GM12878 (cell line): Measurements from ENCODE around the gene TMEM181. TPM values are rescaled to one million over a fixed set of nuclear protein-coding genes. Genes with fewer than 3 reads are reported as not detected.

ENCODE experiments used
- BMI1 ChIP-seq: fragments of 450-650 bp; IDR thresholded peaks from 2 replicates; pipeline ENCODE4 v1.6.1; 2016; ENCODE audit warnings: mild to moderate bottlenecking, moderate library complexity, borderline replicate concordance
- CREM ChIP-seq: IDR thresholded peaks from 2 replicates; pipeline ENCODE4 v1.6.1; 2014; ENCODE audit warnings: antibody characterized with exemption, low read depth
- EGR1 ChIP-seq, 2 experiments: IDR thresholded peaks; 1 replicate in 1 of 2; 2 replicates in 1 of 2; pipeline ENCODE4 v1.6.1; 2011 to 2012; ENCODE audit warnings: low read depth in 2 of 2, low read length in 2 of 2, borderline replicate concordance in 1 of 2, mild to moderate bottlenecking in 1 of 2, moderate library complexity in 1 of 2
- ESRRA ChIP-seq: IDR thresholded peaks from 2 replicates; pipeline ENCODE4 v1.6.1; 2012; ENCODE audit warnings: mild to moderate bottlenecking, low read length, improper control_type of control experiment
- FOXK2 ChIP-seq: fragments of 450-650 bp; IDR thresholded peaks from 2 replicates; pipeline ENCODE4 v1.6.1; 2017; ENCODE audit warnings: mild to moderate bottlenecking, moderate library complexity
- GABPA ChIP-seq: IDR thresholded peaks from 2 replicates; pipeline ENCODE4 v1.6.1; 2014; ENCODE audit warnings: antibody characterized with exemption, low read depth, mild to moderate bottlenecking, inconsistent platforms
- GATAD2B ChIP-seq: fragments of 450-650 bp; conservative IDR thresholded peaks from 2 replicates; pipeline ENCODE4 v1.6.1; 2017; ENCODE audit warnings: low read depth, mild to moderate bottlenecking, moderate library complexity
- IKZF1 ChIP-seq: fragments of 450-650 bp; conservative IDR thresholded peaks from 2 replicates; pipeline ENCODE4 v1.6.1; 2017; ENCODE audit warnings: antibody characterized with exemption, mild to moderate bottlenecking
- JUND ChIP-seq: IDR thresholded peaks from 2 replicates; pipeline ENCODE4 v1.6.1; 2012; ENCODE audit warnings: low read depth, mild to moderate bottlenecking, low read length, improper control_type of control experiment, moderate library complexity
- LARP7 ChIP-seq: fragments of 450-650 bp; IDR thresholded peaks from 2 replicates; pipeline ENCODE4 v1.6.1; 2017; ENCODE audit warnings: mild to moderate bottlenecking
- MEF2A ChIP-seq: IDR thresholded peaks from 2 replicates; pipeline ENCODE4 v1.6.1; 2011; ENCODE audit warnings: low read depth, mild to moderate bottlenecking, low read length, moderate library complexity; ENCODE audit not compliant: insufficient read depth
- MYB ChIP-seq: fragments of 150-350 bp; IDR thresholded peaks from 2 replicates; pipeline ENCODE4 v1.6.1; 2014; ENCODE audit warnings: mild to moderate bottlenecking, low read depth, low read length, borderline replicate concordance
- PAX5 ChIP-seq: IDR thresholded peaks from 2 replicates; pipeline ENCODE4 v1.6.1; 2011; ENCODE audit warnings: low read depth, low read length, borderline replicate concordance
- POLR2AphosphoS5 ChIP-seq: IDR thresholded peaks from 2 replicates; pipeline ENCODE4 v1.6.1; 2011; ENCODE audit warnings: mild to moderate bottlenecking, low read length, inconsistent platforms
- POU2F2 ChIP-seq: IDR thresholded peaks from 3 replicates; pipeline ENCODE4 v1.6.1; 2011; ENCODE audit warnings: low read depth, mild to moderate bottlenecking, low read length, borderline replicate concordance
- SIN3A ChIP-seq: IDR thresholded peaks from 2 replicates; pipeline ENCODE4 v1.6.1; 2012; ENCODE audit warnings: low read depth, low read length, improper control_type of control experiment
- SMARCA5 ChIP-seq: fragments of 450-650 bp; IDR thresholded peaks from 2 replicates; pipeline ENCODE4 v1.6.1; 2017; ENCODE audit warnings: mild to moderate bottlenecking
- SREBF2 ChIP-seq: IDR thresholded peaks from 2 replicates; pipeline ENCODE4 v1.6.1; 2012; ENCODE audit warnings: mild to moderate bottlenecking, low read length
- TCF12 ChIP-seq: IDR thresholded peaks from 2 replicates; pipeline ENCODE4 v1.6.1; 2011; ENCODE audit warnings: low read depth, mild to moderate bottlenecking, low read length
- TCF7 ChIP-seq: IDR thresholded peaks from 2 replicates; pipeline ENCODE4 v1.6.1; 2014; ENCODE audit warnings: antibody characterized with exemption, borderline replicate concordance
- ZNF207 ChIP-seq: fragments of 450-650 bp; IDR thresholded peaks from 2 replicates; pipeline ENCODE4 v1.6.1; 2014; ENCODE audit warnings: antibody characterized with exemption, mild to moderate bottlenecking, borderline replicate concordance
- ZNF217 ChIP-seq: fragments of 450-650 bp; IDR thresholded peaks from 2 replicates; pipeline ENCODE4 v1.6.1; 2017; ENCODE audit warnings: antibody characterized with exemption, mild to moderate bottlenecking
- polyA plus RNA-seq, 11 experiments: library from polyadenylated mRNA; depleted of rRNA in 4 of 11; unstranded in 6 of 11; stranded (reverse) in 5 of 11; fragments of >200 nt; fragmentation: Nextera tagmentation in 4 of 11; fragmentation: Illumina TruSeq in 1 of 11; extraction: Ambion mirVana in 4 of 11; extraction: Trizol in 1 of 11; gene quantifications; 1 replicate in 1 of 11; 2 replicates in 10 of 11; pipeline versions ENCODE4 v1.2.1 to v1.2.3, GENCODE V29; 2011 to 2016; ENCODE audit warnings: inconsistent platforms in 2 of 11, missing spikeins in 2 of 11, low read depth in 1 of 11
- total RNA-seq, 4 experiments: library from RNA; depleted of rRNA in 3 of 4; stranded (reverse); fragments of >200 nt in 3 of 4; fragmentation: Illumina TruSeq in 1 of 4; extraction: Trizol in 1 of 4; gene quantifications; 2 replicates each; pipeline versions ENCODE4 v1.2.1 to v1.2.3, GENCODE V29; 2013 to 2021
- TF ChIP-seq, protein P1 (sequence below): fragments of 150-350 bp; IDR thresholded peaks from 2 replicates; pipeline ENCODE4 v1.6.1; 2016; ENCODE audit warnings: low read depth, low read length
- TF ChIP-seq, protein P2 (sequence below): fragments of 450-650 bp; IDR thresholded peaks from 2 replicates; pipeline ENCODE4 v1.6.1; 2018; ENCODE audit warnings: borderline replicate concordance, mild to moderate bottlenecking; ENCODE audit not compliant: partially characterized antibody
- TF ChIP-seq, protein P3 (sequence below): IDR thresholded peaks from 2 replicates; pipeline ENCODE4 v1.6.1; 2011; ENCODE audit warnings: low read depth, mild to moderate bottlenecking, low read length, moderate library complexity, borderline replicate concordance; ENCODE audit errors: extremely low read depth

The TMEM181 gene
- total and polyA plus RNA-seq, 10 of the 15 experiments (the other 5 are each of a cell fraction or from before 2014, with no cell fraction given): 1.5 to 7.9 (median 5.2) TPM

DNA sequence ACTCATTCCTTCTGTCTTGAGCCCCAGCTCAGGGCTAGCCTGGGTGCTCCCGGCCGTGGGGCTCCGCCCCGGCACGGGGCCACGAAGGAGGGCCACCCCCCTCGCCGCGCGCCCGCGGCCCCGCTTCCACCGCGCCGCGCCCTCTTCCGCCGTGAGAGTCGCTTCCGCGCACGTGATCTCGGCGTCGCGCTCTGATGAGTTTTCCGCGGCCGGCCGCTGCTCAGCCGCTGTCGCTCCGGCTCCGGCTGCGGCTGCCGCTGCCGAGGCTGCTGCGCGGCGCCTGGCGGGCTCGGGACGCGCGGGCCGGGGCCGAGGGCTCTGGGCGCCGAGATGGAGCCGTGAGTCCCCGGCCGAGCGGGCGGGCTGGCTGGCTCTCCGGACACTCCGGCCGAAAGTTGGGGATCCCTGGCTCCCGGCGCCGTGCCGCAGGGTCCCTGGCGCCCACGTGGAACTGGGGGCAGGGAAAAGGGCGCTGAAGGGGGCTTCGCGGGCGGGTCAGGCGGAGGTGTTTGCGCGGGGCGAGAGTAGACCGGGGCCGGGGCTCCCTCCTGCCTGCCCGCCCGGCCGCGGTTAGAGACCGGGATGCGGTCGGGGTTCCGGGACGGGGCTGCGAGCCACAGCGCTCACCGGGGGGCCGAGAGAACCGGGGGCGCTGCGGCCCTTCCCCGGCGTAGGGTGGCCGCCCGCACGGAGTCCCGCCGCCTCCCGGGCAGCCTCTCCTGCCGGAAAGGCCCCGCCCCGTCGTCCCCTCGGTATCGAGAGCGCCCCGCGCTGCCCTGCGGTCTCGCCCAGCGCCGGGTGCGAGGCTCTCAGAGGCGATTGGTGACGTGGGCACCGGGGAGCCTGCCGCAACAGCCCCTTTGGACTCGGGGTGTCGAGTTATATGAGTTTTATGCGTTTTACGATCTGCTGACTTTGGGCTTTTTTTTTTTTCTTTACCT lies at the start of gene TMEM181 (continued):
- TF ChIP-seq, protein P1, sequence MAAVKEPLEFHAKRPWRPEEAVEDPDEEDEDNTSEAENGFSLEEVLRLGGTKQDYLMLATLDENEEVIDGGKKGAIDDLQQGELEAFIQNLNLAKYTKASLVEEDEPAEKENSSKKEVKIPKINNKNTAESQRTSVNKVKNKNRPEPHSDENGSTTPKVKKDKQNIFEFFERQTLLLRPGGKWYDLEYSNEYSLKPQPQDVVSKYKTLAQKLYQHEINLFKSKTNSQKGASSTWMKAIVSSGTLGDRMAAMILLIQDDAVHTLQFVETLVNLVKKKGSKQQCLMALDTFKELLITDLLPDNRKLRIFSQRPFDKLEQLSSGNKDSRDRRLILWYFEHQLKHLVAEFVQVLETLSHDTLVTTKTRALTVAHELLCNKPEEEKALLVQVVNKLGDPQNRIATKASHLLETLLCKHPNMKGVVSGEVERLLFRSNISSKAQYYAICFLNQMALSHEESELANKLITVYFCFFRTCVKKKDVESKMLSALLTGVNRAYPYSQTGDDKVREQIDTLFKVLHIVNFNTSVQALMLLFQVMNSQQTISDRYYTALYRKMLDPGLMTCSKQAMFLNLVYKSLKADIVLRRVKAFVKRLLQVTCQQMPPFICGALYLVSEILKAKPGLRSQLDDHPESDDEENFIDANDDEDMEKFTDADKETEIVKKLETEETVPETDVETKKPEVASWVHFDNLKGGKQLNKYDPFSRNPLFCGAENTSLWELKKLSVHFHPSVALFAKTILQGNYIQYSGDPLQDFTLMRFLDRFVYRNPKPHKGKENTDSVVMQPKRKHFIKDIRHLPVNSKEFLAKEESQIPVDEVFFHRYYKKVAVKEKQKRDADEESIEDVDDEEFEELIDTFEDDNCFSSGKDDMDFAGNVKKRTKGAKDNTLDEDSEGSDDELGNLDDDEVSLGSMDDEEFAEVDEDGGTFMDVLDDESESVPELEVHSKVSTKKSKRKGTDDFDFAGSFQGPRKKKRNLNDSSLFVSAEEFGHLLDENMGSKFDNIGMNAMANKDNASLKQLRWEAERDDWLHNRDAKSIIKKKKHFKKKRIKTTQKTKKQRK: no peak
- peak; percentile 91; the same call in 1 of the 2 replicates for TF ChIP-seq GATAD2B
- peak; percentile 80; the same call in 1 of the 2 replicates for TF ChIP-seq SIN3A
- TF ChIP-seq SMARCA5: peak; percentile 83
- TF ChIP-seq TCF7: no peak
- peak; percentile 66; the same call in 1 of the 2 replicates for TF ChIP-seq POLR2AphosphoS5
- no peak for TF ChIP-seq ESRRA
- TF ChIP-seq ZNF207: peak; percentile 81; the same call in 1 of the 2 replicates
- TF ChIP-seq, protein P2, sequence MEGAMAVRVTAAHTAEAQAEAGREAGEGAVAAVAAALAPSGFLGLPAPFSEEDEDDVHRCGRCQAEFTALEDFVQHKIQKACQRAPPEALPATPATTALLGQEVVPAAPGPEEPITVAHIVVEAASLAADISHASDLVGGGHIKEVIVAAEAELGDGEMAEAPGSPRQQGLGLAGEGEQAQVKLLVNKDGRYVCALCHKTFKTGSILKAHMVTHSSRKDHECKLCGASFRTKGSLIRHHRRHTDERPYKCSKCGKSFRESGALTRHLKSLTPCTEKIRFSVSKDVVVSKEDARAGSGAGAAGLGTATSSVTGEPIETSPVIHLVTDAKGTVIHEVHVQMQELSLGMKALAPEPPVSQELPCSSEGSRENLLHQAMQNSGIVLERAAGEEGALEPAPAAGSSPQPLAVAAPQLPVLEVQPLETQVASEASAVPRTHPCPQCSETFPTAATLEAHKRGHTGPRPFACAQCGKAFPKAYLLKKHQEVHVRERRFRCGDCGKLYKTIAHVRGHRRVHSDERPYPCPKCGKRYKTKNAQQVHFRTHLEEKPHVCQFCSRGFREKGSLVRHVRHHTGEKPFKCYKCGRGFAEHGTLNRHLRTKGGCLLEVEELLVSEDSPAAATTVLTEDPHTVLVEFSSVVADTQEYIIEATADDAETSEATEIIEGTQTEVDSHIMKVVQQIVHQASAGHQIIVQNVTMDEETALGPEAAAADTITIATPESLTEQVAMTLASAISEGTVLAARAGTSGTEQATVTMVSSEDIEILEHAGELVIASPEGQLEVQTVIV: no peak
- TF ChIP-seq PAX5: peak; percentile 99
- no peak for TF ChIP-seq POU2F2
- TF ChIP-seq SREBF2: no peak
- TF ChIP-seq LARP7: peak; percentile 87
- no peak for TF ChIP-seq JUND
- TF ChIP-seq ZNF217: peak; percentile 64; the same call in 1 of the 2 replicates
- TF ChIP-seq IKZF1: peak; percentile 91
- TF ChIP-seq, protein P3, sequence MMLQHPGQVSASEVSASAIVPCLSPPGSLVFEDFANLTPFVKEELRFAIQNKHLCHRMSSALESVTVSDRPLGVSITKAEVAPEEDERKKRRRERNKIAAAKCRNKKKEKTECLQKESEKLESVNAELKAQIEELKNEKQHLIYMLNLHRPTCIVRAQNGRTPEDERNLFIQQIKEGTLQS: peak; percentile 96
- no peak for TF ChIP-seq BMI1
- no peak for TF ChIP-seq TCF12
- TF ChIP-seq FOXK2: no peak
- 0 out of 2 replicates have a peak, but pooled peaks have one; percentile 14 for TF ChIP-seq MEF2A
- peak; percentile 94 for TF ChIP-seq CREM
- TF ChIP-seq MYB: no peak
- no peak for TF ChIP-seq EGR1 (IDR thresholded peaks at IDR 0.05; ENCODE audit: borderline replicate concordance in 1 of 2, low read depth in 2 of 2, low read length in 2 of 2)
- TF ChIP-seq GABPA: no peak
